Prostate gland (tissue), 2 donors: ENCODE data around the gene CENPT.

Experiments
- CTCF ChIP-seq, 4 experiments: fragments of 200-600 bp in 2 of 4; fragments of 450-650 bp in 2 of 4; sonication (generic) in 2 of 4; IDR thresholded peaks; 1 replicate in 3 of 4; 2 replicates in 1 of 4; pipeline ENCODE4 v1.5.1; 2016 to 2019; ENCODE audit warnings: antibody characterized with exemption in 4 of 4, mild to moderate bottlenecking in 2 of 4, moderate library complexity in 2 of 4
- POLR2A ChIP-seq: fragments of 450-650 bp; IDR thresholded peaks from one replicate; pipeline ENCODE4 v1.6.1; 2016; ENCODE audit warnings: antibody characterized with exemption, mild to moderate bottlenecking
- POLR2AphosphoS5 ChIP-seq: sonication (generic); formaldehyde crosslinking; IDR thresholded peaks from one replicate; pipeline ENCODE4 v1.6.1; 2017; ENCODE audit warnings: antibody characterized with exemption

GRCh38 chr16:67888331-67888730, 40.8 kb upstream of the CENPT start:
- no peak for TF ChIP-seq CTCF (IDR thresholded peaks at IDR 0.05)
- no peak for TF ChIP-seq POLR2A
- TF ChIP-seq POLR2AphosphoS5 = no peak
